ENCODE results near the gene COBL. TPM values are rescaled to one million over a fixed set of nuclear protein-coding genes. Genes with fewer than 3 reads are reported as not detected.

The COBL gene
- total and polyA plus RNA-seq, 10 of the 15 experiments (the other 5 are each of a cell fraction or from before 2014, with no cell fraction given), result 0.21 TPM; not detected in 9

DNA sequence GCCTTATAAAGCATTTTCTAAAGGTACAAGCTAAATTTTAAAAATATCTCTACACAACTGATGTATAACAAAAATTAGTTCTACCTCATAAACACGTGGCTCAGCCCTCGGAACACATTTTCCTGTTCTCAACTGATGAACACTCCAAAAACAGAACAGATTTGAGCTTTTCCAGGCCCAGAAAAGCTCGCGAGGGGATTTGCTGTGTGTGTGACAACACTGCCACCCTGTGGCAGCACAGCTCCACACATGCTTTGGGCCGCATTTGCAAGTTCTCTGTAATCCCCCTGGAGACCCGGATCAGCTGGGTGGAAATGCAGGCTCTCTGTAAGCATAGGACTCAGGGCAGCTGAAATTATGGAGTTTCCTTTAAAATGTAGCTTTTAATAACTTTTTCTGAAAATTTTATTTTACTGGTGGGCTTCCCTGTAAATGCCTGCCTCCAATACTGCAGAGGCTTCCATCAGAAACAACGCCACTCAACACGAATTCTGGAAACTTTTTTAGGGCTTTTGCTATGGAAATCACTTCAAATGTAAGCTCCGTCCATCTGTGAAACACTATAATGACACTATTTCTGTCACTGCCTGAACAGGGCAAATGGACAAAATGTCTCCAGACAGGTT lies 155.5 kb downstream of the COBL start (continued):
- TF ChIP-seq, protein P1, sequence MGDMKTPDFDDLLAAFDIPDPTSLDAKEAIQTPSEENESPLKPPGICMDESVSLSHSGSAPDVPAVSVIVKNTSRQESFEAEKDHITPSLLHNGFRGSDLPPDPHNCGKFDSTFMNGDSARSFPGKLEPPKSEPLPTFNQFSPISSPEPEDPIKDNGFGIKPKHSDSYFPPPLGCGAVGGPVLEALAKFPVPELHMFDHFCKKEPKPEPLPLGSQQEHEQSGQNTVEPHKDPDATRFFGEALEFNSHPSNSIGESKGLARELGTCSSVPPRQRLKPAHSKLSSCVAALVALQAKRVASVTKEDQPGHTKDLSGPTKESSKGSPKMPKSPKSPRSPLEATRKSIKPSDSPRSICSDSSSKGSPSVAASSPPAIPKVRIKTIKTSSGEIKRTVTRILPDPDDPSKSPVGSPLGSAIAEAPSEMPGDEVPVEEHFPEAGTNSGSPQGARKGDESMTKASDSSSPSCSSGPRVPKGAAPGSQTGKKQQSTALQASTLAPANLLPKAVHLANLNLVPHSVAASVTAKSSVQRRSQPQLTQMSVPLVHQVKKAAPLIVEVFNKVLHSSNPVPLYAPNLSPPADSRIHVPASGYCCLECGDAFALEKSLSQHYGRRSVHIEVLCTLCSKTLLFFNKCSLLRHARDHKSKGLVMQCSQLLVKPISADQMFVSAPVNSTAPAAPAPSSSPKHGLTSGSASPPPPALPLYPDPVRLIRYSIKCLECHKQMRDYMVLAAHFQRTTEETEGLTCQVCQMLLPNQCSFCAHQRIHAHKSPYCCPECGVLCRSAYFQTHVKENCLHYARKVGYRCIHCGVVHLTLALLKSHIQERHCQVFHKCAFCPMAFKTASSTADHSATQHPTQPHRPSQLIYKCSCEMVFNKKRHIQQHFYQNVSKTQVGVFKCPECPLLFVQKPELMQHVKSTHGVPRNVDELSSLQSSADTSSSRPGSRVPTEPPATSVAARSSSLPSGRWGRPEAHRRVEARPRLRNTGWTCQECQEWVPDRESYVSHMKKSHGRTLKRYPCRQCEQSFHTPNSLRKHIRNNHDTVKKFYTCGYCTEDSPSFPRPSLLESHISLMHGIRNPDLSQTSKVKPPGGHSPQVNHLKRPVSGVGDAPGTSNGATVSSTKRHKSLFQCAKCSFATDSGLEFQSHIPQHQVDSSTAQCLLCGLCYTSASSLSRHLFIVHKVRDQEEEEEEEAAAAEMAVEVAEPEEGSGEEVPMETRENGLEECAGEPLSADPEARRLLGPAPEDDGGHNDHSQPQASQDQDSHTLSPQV (IDR thresholded peaks at IDR 0.05), result no peak
- TF ChIP-seq, protein P2, sequence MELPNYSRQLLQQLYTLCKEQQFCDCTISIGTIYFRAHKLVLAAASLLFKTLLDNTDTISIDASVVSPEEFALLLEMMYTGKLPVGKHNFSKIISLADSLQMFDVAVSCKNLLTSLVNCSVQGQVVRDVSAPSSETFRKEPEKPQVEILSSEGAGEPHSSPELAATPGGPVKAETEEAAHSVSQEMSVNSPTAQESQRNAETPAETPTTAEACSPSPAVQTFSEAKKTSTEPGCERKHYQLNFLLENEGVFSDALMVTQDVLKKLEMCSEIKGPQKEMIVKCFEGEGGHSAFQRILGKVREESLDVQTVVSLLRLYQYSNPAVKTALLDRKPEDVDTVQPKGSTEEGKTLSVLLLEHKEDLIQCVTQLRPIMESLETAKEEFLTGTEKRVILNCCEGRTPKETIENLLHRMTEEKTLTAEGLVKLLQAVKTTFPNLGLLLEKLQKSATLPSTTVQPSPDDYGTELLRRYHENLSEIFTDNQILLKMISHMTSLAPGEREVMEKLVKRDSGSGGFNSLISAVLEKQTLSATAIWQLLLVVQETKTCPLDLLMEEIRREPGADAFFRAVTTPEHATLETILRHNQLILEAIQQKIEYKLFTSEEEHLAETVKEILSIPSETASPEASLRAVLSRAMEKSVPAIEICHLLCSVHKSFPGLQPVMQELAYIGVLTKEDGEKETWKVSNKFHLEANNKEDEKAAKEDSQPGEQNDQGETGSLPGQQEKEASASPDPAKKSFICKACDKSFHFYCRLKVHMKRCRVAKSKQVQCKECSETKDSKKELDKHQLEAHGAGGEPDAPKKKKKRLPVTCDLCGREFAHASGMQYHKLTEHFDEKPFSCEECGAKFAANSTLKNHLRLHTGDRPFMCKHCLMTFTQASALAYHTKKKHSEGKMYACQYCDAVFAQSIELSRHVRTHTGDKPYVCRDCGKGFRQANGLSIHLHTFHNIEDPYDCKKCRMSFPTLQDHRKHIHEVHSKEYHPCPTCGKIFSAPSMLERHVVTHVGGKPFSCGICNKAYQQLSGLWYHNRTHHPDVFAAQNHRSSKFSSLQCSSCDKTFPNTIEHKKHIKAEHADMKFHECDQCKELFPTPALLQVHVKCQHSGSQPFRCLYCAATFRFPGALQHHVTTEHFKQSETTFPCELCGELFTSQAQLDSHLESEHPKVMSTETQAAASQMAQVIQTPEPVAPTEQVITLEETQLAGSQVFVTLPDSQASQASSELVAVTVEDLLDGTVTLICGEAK (IDR thresholded peaks at IDR 0.05; ENCODE audit: borderline replicate concordance), result no peak
- TF ChIP-seq RAD21 (IDR thresholded peaks at IDR 0.05; ENCODE audit: insufficient read depth, low read depth, low read length), result peak; percentile 91
- no peak for TF ChIP-seq POLR2A (IDR thresholded peaks at IDR 0.05; ENCODE audit: low read depth, low read length)

All from GM12878 (cell line).